Stimulated activated CD8-positive, alpha-beta memory T cell treated with anti-CD3 and anti-CD28 coated beads, Interleukin-12 subunit alpha, Interleukin-12 subunit beta, amount 100 ng/mL, for 24 hours (primary cell): ENCODE measurements around the gene TFB1M.
"Not testable (repeated sequence)": the region's sequence is repeated elsewhere in the genome, so short reads cannot be mapped to it uniquely, and the experiment has no call there.

Experiments
- DNase-seq: peaks from one replicate; pipeline ENCODE4 v3.0.0-alpha.2; 2020; ENCODE audit errors: extremely low read depth

The TFB1M gene

GRCh38 chr6:155235087-155235486 lies 79.2 kb downstream of the TFB1M start:
- DNase-seq, result no peak

DNA sequence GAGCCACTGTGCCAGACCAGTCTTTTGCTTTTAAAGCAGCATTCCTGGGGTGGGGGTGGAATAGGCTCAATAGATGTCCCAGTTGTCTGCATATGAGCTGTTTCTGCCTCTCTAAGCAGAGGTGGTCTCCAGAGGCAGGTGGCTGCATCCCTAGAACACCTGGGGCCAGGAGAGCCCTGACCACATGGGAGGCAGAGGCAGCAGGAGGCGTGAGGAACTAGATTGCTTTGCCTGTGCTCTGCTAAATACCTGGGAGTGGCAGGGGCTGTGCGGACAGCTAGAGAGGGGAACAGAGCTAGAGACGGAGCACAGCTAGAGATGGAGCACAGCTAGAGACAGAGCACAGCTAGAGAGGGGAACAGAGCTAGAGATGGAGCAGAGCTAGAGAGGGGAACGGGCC lies 79.6 kb downstream of the TFB1M start:
- DNase-seq, result no peak

- no peak for DNase-seq
Observed at GRCh38 chr6:155234167-155234566, 80.1 kb downstream of the TFB1M start.

DNA sequence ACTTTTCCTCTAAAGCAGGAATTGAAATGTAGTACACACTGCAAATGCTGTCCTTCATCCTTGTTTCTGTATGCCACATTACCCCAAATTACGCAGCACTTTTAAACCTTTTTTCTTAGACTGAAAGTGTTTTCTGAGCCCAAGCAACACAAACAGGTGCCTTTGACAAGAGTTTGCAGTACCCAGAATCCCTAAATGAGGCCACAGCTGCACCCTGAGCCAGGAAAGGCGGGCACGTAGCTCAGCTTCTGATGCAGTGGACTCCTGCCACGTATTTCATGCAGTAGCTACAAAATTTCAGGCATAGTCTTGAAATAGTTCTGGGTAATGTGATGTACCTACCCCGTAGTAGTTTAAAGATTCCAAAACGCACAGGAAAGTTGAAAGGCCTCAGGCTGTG lies 81.4 kb downstream of the TFB1M start:
- no peak for DNase-seq

DNA sequence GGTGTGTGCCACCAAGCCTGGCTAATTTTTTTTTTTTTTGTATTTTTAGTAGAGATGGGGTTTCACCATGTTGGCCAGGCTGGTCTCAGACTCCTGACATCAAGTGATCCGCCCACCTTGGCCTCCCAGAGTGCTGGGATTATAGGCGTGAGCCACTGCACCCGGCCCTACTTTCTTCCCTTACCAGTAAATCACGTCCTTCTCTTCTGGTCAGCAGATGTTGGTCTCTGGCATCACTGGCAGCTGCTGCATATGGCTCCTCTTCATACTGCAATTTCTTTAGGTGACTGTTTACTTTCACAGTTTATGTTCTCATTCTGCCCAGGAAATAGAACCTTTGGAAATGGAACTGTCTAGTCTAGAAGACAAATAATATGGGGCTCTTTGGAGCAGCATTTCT lies 83.3 kb downstream of the TFB1M start:
- DNase-seq, result not testable (repeated sequence)

DNA sequence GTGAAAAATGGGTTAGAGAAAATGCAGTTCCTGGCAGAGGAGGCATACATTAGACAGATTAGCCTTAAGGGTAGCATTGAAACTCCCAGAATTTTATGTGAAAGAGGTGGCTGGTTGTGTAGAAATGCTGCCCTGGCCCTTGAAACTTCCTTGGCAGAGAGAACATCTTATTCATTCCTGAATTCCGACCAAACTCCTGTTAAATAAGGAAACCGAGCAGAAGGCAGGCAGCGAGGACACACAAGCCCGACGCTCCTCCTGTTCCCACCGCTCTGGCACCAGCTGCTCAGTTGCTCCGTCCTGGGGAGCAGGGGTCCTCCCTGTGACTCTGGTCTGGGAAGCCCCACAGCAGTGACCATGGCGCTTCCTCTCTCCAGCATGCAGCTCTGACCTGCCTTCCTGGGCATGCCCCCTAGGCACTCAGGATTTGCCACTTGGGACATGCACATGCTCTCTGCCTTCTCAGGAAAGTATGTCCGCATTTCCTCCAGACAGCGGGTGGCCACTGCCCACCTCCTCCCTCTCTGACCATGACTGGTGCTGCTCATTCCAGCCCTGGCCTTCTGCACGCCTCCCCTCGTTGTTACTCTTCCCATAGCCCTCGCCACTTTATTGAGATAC lies 85.6 kb downstream of the TFB1M start:
- DNase-seq, result no peak

GRCh38 chr6:155227046-155227445 lies 87.2 kb downstream of the TFB1M start:
- no peak for DNase-seq

- no peak for DNase-seq
Observed at GRCh38 chr6:155224618-155225017, 89.7 kb downstream of the TFB1M start.

GRCh38 chr6:155223646-155224451 lies 90.4 kb downstream of the TFB1M start:
- peak; percentile 7 for DNase-seq

DNA sequence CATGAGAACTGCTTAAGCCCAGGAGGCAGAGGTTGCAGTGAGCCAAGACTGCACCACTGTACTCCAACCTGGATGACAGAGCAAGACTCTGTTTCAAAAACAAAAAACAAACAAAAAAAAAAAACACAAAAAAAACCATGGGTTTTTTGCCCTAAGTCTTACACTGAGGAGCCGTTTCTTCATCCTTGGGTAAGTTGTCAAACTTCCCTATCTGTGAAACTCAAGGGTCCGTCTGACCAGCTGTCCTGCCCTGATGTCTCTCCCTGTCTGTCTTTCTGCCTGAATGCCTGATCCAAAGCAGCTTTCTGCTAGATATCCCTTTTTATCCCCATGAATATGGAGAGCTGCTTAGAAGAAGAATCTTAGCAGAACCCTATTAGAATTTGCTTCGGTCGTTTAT lies 91.8 kb downstream of the TFB1M start:
- no peak for DNase-seq

- DNase-seq, result no peak
Observed at GRCh38 chr6:155221086-155221485, 93.2 kb downstream of the TFB1M start.

DNA sequence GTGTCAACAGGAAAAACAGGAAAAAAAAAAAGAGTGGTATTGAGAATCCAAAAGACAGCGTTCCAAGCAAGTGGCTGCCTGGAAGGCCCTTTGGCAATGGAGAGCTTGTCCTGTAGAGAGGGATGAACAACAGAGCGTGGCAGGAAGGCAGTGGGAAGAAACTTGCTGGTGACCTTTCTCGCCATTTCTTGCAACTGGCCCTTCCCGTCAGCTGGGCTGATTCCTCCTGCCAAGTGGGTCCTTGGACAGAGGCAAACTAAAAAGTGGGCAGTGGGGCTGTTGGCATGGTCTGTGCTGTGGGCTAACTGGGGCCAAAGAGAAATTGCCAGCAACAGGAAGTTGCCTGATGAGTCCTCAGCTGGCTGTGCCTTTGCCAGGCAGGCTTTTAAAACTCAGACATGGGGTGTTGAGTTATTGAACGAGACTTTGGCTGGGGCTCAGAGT lies 94.4 kb downstream of the TFB1M start:
- no peak for DNase-seq

GRCh38 chr6:155219299-155219698 lies 95.0 kb downstream of the TFB1M start:
- DNase-seq, result no peak

DNA sequence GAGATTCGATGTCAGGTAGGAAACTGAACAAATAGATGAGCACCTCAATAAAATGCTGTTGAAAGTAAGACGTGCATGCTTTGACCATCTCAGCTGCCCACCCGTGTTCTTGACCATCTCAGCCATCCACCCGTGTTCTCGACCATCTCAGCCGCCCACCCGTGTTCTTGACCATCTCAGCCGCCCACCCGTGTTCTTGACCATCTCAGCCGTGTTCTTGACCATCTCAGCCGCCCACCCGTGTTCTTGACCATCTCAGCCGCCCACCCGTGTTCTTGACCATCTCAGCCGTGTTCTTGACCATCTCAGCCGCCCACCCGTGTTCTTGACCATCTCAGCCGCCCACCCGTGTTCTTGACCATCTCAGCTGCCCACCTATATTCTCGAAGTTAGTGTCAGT lies 95.6 kb downstream of the TFB1M start:
- DNase-seq, result not testable (repeated sequence)

DNA sequence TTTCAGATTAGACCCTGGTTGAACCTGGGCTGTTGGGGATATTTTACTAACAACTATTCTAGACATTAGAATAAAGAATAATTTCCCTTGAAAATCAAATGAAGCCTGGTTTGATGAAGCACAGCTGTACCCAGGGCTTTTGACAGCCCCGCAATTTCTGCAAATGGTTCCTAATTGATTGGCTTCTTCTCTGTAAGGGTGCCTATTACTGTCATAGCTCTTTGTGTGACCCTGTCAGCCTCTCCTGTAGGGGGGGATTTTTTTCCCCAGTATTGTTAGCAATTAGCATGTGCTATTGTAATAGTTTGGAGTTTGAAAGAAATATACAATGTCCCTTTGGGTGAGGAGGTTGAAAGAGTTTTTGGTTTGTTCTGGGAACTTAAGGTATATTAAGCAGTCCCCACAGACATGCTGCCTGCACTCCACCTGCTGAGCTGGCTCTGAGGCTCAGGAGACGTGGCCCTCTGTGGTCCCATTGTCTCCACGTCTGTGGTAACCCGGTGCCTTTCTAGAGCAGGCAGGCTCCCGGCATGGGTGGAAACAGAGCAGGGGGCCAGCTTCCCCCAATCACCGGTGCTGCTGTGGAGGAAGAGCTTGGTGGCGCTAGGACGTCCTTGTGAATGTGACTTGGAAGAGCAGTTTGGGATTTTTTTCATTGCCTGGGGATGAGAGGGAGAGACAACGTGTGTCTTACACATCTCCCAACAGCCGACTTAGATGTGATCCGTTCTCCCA lies 97.8 kb downstream of the TFB1M start:
- DNase-seq, result no peak

DNA sequence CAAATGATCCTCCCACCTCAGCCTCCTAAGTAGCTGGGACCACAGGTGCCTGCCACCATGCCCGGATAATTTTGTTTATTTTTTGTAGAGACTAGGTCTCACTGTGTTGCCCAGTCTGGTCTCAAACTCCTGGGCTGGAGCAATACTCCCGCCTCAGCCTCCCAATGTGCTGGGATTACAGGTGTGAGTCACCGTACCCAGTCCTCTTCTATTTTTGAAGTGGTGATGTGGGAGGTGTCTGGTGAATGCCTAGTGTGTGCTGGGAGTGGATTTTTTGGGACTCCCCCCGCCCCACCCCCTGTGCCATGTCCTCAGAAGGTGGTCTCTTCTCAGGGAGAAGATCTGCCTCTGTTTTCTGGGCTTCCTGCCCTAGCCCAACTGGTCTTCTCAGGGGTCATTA lies 98.4 kb downstream of the TFB1M start:
- DNase-seq, result no peak

DNA sequence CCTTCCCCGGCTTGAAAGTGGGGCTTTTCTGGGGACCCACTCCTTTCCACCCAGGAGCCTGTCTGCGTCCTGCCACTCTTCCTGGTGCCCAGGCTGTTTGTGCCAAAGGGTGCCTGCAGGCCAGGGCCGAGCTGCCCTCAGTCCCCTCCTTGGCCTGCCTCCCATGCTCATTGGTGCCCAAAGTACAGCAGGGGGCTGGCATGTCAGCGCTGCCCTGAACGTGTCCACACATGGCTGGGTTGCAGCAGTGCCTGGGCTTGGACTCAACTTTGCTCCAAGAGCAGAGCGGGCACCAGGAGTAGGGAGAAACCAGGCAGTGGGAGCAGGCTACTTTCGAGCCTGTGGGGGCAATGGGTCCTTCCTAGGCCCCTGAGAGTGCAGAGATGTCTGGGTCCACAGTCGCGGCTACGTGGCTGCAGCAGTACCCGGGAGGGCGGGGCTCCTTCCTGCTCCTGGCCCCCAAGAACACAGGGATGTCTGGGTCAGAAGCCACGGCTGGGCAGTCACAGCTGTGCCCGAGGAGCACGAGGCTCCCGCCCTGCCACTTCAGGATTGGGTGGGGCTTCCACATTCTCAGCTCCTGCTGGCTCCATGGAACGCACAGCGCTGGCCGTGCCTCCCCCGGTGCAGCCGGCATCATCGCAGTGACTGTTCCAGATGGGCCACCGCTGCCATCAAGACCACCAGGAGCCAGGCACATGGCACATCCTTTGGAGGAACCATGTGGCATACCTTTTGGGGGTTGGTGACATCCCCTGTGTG lies 100.5 kb downstream of the TFB1M start:
- DNase-seq, result no peak

DNA sequence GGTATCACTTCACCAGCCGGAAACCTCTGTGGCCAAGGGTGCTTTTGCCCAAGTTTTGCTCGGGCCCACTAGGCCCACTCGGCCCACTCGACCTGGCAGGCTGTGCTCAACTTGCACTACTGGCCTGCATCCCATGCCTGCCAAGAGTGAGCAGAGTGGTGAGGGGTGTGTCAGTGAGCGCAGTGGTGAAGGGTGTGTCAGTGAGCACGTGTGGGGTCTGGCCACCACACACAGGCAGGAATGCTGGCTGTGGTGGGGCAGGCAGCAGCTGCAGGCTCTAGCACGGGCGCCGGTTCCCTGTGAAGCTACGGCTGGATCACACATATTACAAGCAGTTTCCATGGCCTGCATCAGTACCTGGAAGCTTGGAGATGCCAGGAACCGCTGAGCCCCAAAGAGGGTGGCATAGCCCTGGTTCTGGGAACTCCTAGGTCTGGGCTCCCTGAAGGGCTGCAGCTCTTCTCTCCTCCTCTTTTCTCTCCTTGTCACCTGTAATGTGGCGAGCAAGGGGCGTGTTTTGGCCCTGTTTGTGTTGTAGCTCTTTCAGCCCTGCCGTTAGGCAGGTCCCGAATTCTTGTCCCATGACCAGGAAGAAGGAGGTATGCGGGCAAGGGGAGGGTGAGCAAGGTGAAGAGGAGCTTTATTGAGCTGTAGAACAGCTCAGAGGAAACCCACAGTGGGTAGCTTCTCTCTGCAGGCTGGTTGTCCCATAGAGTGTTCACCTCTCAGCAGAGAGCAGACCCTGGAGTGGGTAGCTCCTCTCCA lies 101.5 kb downstream of the TFB1M start:
- DNase-seq, result no peak

GRCh38 chr6:155212106-155212505 lies 102.2 kb downstream of the TFB1M start:
- DNase-seq, result no peak

DNA sequence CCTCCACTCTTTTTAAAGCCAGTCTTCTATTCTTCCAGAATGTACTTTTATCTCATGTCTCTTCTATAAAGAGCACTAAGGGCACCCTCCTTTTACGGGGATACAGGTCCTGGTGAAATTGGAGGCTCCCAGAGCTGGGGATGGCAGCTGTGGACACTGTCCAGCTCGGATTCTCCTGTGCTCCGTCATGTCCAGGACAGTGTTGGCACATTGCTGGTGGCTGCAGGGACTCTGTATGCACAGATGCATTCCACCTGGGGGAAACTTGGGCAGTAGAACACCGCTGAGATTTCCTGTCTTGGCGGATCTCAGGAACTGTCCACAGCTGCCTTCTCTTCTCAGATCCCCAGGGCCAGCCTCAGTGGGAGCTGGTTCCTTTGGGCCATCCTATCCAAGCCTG lies 107.1 kb downstream of the TFB1M start:
- DNase-seq, result no peak
